Hepatocyte (in vitro differentiated cells): ENCODE results near the gene SLC25A33. TPM values are rescaled to one million over a fixed set of nuclear protein-coding genes. Genes with fewer than 3 reads are reported as not detected.

Experiments used
- DNase-seq: peaks from one replicate; pipeline ENCODE4 v3.0.0-alpha.2; 2016; ENCODE audit warnings: low spot score
- H2AFZ ChIP-seq: fragments of 200-600 bp; sonication (generic); 2 replicates; pipeline ENCODE4 v1.6.0; 2016; ENCODE audit warnings: antibody characterized with exemption, mild to moderate bottlenecking
- H3K27ac ChIP-seq: fragments of 200-600 bp; sonication (generic); 2 replicates; pipeline ENCODE4 v1.5.1; 2016; ENCODE audit warnings: mild to moderate bottlenecking
- H3K27me3 ChIP-seq: fragments of 200-600 bp; sonication (generic); 2 replicates; pipeline ENCODE4 v1.6.1; 2016
- H3K36me3 ChIP-seq: fragments of 200-600 bp; sonication (generic); replicated peaks from 2 replicates; pipeline ENCODE4 v1.5.1; 2016; ENCODE audit warnings: low read depth; ENCODE audit not compliant: insufficient read depth
- H3K4me1 ChIP-seq: fragments of 200-600 bp; sonication (generic); 2 replicates; pipeline ENCODE4 v1.5.1; 2016; ENCODE audit warnings: mild to moderate bottlenecking, moderate library complexity; ENCODE audit not compliant: insufficient read depth
- H3K4me2 ChIP-seq: fragments of 200-600 bp; sonication (generic); 2 replicates; pipeline ENCODE4 v1.6.0; 2016
- H3K4me3 ChIP-seq: fragments of 200-600 bp; sonication (generic); 2 replicates; pipeline ENCODE4 v1.5.1; 2016; ENCODE audit warnings: mild to moderate bottlenecking
- H3K79me2 ChIP-seq: fragments of 200-600 bp; sonication (generic); 2 replicates; pipeline ENCODE4 v1.6.0; 2017; ENCODE audit warnings: mild to moderate bottlenecking
- H3K9me2 ChIP-seq: fragments of 200-600 bp; sonication (generic); replicated peaks from 2 replicates; pipeline ENCODE4 v1.6.0; 2017; ENCODE audit warnings: mild to moderate bottlenecking; ENCODE audit not compliant: insufficient read depth
- H3K9me3 ChIP-seq: fragments of 200-600 bp; sonication (generic); 2 replicates; pipeline ENCODE4 v1.5.1; 2016; ENCODE audit warnings: low read depth, mild to moderate bottlenecking
- H4K20me1 ChIP-seq: fragments of 200-600 bp; sonication (generic); 2 replicates; pipeline ENCODE4 v1.6.0; 2016; ENCODE audit warnings: mild to moderate bottlenecking; ENCODE audit not compliant: insufficient read depth, poor library complexity, severe bottlenecking
- EZH2 ChIP-seq: fragments of 200-600 bp; sonication (generic); IDR thresholded peaks from 2 replicates; pipeline ENCODE4 v1.6.1; 2016; ENCODE audit warnings: antibody characterized with exemption, mild to moderate bottlenecking, borderline replicate concordance
- EZH2phosphoT487 ChIP-seq: fragments of 200-600 bp; sonication (generic); IDR thresholded peaks from one replicate; pipeline ENCODE4 v1.6.1; 2018; ENCODE audit warnings: antibody characterized with exemption, mild to moderate bottlenecking, low read depth, moderate library complexity; ENCODE audit not compliant: unreplicated experiment, severe bottlenecking
- WGBS: methylation state at CpG from one replicate; pipeline ENCODE4 v1.1.6; 2016; ENCODE audit warnings: low lambda C conversion rate; ENCODE audit errors: missing lambda C conversion rate; 5-methylcytosine and 5-hydroxymethylcytosine counted together
- polyA plus RNA-seq: library from polyadenylated mRNA; unstranded; fragments of >200 nt; fragmentation: Nextera tagmentation; extraction: Ambion mirVana; gene quantifications from 2 replicates; pipeline ENCODE4 v1.2.1, GENCODE V29; 2016
- total RNA-seq: library from RNA; depleted of rRNA; stranded (reverse); fragments of >200 nt; gene quantifications from 2 replicates; pipeline ENCODE4 v1.2.3, GENCODE V29; 2014
- TF ChIP-seq, protein P1 (sequence below): fragments of 200-600 bp; sonication (generic); IDR thresholded peaks from 2 replicates; pipeline ENCODE4 v1.5.1; 2016; ENCODE audit warnings: antibody characterized with exemption, mild to moderate bottlenecking; ENCODE audit not compliant: poor library complexity

Gene SLC25A33
- 21.7 and 22.1 TPM in 2 replicates for total RNA-seq
- polyA plus RNA-seq, result 10.8 and 14.4 TPM in 2 replicates

DNA sequence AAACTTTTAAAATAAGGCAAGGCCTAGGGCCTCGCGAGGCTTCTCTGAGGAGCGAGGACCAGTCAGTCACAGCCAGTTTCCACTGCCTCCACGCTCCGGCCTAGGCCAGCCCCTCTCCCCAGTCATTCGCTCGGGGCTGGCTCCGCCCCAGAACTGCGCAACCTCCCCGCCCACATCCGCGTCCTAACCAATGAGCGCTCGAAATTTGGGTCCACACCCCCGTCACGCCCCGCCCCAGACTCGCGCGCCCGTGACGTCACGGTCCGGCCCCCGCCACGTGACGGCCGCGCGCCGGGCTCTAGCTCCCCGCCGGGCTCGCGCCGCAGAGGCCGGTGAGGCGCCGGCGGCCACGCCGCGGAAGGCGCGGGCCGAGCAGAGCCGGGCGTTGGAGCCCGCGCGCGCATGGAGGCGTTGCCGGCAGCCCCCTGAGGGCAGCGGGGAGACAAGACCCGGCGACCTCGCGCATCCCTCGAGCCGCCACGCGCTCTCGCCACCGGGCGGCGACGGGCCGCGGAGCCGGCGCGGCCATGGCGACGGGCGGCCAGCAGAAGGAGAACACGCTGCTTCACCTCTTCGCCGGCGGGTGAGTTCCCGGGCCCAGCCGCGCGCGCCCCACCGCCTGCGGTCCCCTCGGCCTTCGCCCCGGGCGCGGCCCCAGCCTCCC is at the start of gene SLC25A33:
SLC25A33 (plus strand) TSS at position 301 of the 664 bp plus-strand sequence; CDS start at position 528, 227 bp downstream.
- Histone ChIP-seq H3K9me2 (no peaks in the 10 kb centered on the region), H3K4me3 (peak within 1 kb of the TSS; percentile 87), H3K27me3 (no peaks in the 10 kb centered on the region), H3K27ac (peak within 1 kb of the TSS; percentile 98), H3K4me1 (peaks cover 24% of the 10 kb centered on the region), H3K9me3 (no peaks in the 10 kb centered on the region), H4K20me1 (peaks cover 36% of the 10 kb centered on the region), H3K36me3 (no peaks in the 10 kb centered on the region), H2AFZ (peak within 1 kb of the TSS; percentile 46), H3K79me2 (peaks cover 43% of the 10 kb centered on the region), H3K4me2 (peak within 1 kb of the TSS; percentile 88)
- WGBS, result 1% methylated on average over 29 of the region's 92 CpGs
- TF ChIP-seq, protein P1, sequence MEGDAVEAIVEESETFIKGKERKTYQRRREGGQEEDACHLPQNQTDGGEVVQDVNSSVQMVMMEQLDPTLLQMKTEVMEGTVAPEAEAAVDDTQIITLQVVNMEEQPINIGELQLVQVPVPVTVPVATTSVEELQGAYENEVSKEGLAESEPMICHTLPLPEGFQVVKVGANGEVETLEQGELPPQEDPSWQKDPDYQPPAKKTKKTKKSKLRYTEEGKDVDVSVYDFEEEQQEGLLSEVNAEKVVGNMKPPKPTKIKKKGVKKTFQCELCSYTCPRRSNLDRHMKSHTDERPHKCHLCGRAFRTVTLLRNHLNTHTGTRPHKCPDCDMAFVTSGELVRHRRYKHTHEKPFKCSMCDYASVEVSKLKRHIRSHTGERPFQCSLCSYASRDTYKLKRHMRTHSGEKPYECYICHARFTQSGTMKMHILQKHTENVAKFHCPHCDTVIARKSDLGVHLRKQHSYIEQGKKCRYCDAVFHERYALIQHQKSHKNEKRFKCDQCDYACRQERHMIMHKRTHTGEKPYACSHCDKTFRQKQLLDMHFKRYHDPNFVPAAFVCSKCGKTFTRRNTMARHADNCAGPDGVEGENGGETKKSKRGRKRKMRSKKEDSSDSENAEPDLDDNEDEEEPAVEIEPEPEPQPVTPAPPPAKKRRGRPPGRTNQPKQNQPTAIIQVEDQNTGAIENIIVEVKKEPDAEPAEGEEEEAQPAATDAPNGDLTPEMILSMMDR, result no peak
- no peak for TF ChIP-seq EZH2
- TF ChIP-seq EZH2phosphoT487, result no peak
- DNase-seq, result peak; percentile 99

DNA sequence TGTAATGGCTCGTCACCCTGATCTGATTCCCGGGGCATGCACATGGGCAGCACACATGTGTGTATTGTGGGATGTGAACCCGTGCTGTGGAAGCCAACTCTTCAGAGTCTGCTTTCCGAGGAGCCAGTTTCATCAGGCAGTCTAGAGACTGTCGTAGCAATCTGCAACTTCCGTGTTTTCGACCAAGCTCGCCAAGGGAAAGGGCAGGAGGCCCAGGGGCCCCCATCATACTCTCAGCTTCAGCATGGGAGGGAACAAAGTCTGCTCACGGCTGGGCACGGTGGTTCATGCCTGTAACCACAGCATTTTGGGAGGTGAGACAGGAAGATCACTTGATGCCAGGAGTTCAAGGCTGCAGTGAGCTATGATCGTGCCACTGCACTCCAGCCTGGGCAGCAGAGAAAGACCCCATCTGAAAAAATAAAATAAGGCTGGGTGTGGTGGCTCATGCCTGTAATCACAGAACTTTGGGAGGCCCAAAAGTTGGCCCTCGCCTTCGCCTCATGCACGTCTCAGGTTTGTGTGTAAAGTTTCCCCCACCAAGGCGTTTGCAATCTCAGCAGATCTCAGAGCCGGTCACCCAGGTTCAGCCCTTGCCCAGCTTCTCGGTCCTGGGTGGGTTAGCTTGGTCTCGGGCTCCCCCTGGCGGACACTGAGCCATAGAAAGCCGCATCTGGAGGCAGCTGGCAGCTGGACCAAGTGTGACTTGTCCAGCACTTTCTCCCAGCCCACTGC is 48.5 kb upstream of the SLC25A33 start:
- H3K27me3 ChIP-seq, result peaks cover 4% of the 10 kb centered on the region
- H2AFZ ChIP-seq, result no peak overlapping the region
- no peaks in the 10 kb centered on the region for H4K20me1 ChIP-seq
- H3K4me1 ChIP-seq, result peaks cover 7% of the 10 kb centered on the region
- no peak overlapping the region for H3K27ac ChIP-seq
- H3K9me3 ChIP-seq, result no peaks in the 10 kb centered on the region
- no peak overlapping the region for H3K4me2 ChIP-seq
- no peaks in the 10 kb centered on the region for H3K9me2 ChIP-seq
- H3K4me3 ChIP-seq, result no peak overlapping the region
- no peaks in the 10 kb centered on the region for H3K36me3 ChIP-seq
- peak; percentile 93 for DNase-seq
- TF ChIP-seq EZH2phosphoT487, result no peak
- TF ChIP-seq, protein P1, result peak; percentile 94
- H3K79me2 ChIP-seq, result no peaks in the 10 kb centered on the region
- WGBS, result 55% methylated on average over 20 of the region's 20 CpGs

GRCh38 chr1:9493326-9493725 is 45.9 kb upstream of the SLC25A33 start:
- TF ChIP-seq EZH2 (no peak), EZH2phosphoT487 (no peak)
- TF ChIP-seq, protein P1, result no peak
- peaks cover 4% of the 10 kb centered on the region for H3K27me3 ChIP-seq
- H3K4me3 ChIP-seq, result no peak overlapping the region
- WGBS, result 87% methylated on average over 6 of the region's 6 CpGs
- no peak overlapping the region for H3K27ac ChIP-seq
- H3K4me2 ChIP-seq, result no peak overlapping the region
- no peaks in the 10 kb centered on the region for H3K9me2 ChIP-seq
- H4K20me1 ChIP-seq, result no peaks in the 10 kb centered on the region
- DNase-seq, result no peak
- peaks cover 7% of the 10 kb centered on the region for H3K4me1 ChIP-seq
- no peaks in the 10 kb centered on the region for H3K79me2 ChIP-seq
- no peak overlapping the region for H2AFZ ChIP-seq
- H3K9me3 ChIP-seq, result no peaks in the 10 kb centered on the region
- no peaks in the 10 kb centered on the region for H3K36me3 ChIP-seq
